NCI-H1694 (cell line): ENCODE results near the gene CCDC107.
"Not testable (repeated sequence)": the region's sequence is repeated elsewhere in the genome, so short reads cannot be mapped to it uniquely, and the experiment has no call there.

Experiments used
- DNase-seq: peaks from one replicate; lab custom pipeline; 2025; lab: John Stamatoyannopoulos, UW

The CCDC107 gene, protein sequence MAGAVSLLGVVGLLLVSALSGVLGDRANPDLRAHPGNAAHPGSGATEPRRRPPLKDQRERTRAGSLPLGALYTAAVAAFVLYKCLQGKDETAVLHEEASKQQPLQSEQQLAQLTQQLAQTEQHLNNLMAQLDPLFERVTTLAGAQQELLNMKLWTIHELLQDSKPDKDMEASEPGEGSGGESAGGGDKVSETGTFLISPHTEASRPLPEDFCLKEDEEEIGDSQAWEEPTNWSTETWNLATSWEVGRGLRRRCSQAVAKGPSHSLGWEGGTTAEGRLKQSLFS

DNA sequence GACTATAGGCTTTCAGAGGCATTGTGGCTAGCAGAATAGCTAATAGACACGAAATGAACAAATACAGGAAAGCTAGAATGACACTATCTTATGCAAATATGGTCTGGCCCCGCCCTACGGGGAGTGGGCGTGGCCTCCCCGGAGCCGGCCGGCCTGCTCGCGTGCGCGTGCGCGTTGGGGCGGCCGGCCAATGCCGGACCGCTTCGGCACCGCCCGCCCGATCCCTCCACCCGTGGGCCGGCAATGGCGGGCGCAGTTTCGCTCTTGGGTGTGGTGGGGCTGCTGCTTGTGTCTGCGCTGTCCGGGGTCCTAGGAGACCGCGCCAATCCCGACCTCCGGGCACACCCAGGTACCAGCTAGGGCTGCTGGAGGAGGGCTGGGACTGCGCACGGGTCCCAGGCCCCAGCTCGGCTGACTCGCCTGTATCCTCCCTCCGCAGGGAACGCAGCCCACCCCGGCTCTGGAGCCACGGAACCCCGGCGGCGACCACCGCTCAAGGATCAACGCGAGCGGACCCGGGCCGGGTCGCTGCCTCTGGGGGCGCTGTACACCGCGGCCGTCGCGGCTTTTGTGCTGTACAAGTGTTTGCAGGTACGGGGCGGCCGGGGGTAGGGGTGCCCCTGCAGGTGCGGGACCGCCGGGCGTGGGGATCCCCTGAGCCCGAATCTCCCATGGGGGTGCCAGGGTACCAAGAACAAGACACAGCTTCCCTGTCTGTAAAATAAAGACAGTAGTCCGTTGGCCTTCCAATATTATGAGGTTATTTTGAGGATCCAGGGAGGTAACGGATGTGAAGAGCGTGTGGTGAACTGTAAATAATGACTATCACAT lies at the start of gene CCDC107:
TSS of gene CCDC107 (plus strand) at position 156 of the 831 bp plus-strand sequence. CDS start at position 244, 88 bp downstream.
- DNase-seq, result peak; percentile 84

DNA sequence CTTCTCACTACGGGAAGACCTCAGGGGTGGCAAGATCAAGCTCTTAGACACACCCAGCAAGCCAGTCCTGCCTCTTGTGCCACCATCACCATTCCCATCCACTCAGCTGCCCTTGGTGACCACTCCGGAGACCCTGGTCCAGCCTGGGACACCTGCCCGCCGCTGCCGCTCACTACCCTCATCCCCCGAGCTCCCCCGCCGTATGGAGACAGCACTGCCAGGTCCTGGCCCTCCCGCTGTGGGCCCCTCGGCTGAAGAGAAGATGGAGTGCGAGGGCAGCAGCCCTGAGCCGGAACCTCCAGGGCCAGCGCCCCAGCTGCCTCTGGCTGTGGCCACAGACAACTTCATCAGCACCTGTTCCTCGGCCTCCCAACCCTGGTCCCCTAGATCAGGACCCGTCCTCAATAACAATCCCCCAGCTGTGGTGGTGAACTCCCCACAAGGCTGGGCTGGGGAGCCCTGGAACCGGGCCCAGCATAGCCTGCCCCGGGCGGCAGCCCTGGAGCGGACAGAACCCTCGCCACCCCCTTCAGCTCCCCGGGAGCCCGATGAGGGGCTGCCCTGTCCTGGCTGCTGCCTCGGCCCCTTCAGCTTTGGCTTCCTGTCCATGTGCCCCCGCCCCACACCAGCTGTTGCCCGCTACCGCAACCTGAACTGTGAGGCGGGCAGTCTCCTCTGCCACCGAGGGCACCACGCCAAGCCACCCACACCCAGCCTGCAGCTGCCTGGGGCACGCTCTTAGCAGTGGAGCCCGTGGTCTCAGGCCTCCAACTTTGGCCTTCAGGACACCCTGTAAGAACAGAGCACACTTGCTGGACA lies 48.9 kb upstream of the CCDC107 start:
- DNase-seq, result no peak

DNA sequence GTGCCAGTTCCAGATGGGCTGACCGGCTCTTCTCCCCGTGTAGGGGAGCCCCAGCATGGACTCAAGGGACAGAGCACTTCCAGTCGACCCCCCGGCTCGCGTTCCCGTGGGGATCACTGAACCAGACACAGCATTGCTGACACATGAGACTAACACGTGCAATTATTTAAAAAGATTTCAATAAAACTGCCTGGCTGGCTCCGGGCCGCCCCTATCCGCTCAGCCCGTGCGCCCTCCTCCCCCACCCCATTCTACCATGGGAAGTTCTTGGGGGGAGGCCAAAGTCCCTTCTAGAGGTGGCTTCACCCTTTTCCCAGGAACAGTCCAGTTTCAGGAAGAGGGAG lies 48.3 kb upstream of the CCDC107 start:
- no peak for DNase-seq

DNA sequence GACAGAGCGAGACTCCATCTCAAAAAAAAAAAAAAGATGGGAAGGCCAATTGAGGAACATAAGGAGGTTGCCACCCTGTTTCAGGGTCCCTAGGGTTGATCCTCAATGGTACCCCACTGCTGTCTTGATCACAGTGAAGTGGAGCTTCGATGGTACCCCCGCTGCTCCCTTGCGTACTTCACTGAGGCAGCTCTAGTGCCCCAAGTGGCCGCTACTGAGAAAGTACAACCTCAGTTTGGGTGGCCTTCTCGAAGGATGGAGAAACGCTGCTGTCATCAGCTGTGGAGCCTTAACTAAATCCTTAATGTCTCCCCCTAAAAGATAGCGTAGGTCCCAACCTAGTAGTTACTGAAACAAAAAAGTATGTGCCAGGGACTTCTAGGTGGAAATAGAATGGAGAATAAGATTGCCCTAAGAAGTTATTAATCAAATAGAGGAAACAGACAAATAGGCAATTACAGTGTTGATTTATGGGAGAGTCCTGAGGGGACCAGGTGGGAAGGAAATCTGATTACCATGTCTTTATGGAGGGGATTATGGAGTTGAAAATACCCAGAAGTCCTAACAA lies 46.8 kb upstream of the CCDC107 start:
- DNase-seq, result peak; percentile 26

DNA sequence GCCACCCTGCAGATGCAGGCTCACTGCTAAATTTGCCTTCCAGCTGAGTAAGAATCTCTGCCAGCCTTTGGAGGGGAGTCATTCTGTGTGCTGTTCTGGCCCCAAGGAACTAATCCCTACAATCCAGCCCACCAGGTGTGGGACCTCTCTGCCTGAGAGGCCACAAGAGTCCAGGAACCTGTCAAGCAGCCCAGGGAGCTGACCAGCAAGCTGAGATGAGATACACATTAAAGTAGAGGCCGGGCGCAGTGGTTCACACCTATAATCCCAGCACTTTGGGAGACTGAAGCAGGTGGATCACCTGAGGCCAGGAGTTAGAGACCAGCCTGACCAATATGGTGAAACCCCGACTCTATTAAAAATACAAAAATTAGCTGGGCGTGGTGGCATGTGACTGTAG lies 46.0 kb upstream of the CCDC107 start:
- not testable (repeated sequence) for DNase-seq

DNA sequence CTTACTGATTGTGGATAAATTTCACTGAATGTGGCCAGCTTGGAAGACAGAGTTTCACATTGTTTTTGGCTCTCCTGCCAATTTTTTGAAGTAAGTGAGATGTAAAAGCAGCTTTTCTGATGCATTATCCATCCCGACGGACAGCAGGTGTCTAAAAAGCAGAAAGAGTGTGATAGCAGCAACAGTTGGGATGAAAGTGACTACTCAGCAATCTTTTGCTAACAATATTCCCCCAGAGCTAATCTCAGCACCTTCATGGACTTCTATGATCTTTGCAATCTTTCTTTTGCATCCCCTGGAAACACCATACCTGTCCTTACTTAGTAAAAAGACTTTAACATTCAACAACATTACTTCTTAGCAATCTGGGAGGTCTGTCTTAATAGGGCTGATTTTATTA lies 45.2 kb upstream of the CCDC107 start:
- DNase-seq, result no peak

DNA sequence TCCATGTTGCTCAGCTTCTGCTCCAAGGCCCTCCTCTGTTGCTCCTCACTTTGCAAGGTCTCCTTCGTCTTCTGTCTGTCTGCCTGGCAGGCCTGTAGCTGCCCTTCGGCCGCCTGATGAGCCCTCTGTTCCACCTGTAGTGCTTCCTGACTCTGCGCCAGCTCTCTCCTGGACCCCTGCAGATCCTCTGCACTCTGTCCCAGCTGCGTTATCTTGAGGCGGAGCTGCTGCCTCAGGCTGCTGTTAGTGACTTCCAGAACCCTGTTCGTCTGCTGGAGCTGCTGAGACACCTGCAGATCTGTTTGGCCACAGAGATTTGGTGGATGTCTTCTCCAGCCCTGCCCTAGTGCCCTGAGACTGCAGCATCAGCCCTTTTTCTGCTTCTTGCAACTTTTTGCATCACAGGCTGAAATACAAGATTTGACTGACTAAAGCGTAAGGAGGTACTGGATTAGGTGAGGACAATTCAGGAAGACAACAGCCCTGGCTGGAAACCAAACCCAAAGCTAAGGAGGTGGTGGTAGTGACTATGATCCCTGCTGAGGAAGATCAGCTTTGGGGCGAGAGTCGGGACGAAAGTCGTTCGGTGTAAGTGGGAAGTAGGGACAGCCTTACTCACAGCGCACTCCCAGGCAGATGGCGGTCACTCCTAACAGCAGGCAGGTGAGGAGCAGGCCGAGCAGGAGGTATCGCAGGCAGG lies 42.0 kb upstream of the CCDC107 start:
- no peak for DNase-seq

DNA sequence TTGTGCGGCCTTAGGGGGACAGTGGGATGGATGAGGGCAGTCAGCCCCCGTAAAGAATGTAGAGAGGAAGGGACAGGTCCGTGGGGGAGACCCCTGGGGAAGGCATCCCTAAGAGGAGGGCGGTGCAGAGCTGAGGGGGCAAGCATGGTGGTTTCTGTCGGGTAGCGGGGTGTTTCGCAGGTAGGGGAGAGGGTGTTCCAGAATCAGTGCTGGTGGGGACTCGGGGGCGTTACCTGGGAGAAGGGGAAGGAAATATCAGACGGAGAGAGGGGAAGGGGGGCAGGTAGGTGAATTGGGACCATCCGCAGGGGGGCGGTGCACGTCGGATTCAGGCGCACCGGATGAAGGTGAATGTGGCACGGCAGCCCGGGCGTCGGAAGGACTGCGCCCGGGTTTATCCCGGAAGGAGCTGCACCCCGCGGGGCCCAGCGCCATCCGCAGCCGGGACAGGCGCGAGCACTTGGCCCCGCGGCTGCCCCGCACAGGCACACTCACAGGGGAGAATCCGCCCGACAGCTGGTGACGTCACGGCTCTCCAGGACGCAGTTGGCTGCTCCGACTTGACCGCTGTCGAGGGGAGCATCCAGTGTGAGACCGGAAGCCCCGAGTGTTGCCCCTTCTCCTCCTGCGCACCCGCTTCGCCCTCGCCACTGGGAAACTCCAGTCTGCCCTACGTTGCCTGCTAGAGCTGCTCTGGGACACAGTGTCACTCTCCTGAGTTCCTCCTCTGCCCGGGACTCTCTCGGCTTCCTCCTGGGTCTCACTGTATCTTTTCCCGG lies 41.2 kb upstream of the CCDC107 start:
- no peak for DNase-seq

DNA sequence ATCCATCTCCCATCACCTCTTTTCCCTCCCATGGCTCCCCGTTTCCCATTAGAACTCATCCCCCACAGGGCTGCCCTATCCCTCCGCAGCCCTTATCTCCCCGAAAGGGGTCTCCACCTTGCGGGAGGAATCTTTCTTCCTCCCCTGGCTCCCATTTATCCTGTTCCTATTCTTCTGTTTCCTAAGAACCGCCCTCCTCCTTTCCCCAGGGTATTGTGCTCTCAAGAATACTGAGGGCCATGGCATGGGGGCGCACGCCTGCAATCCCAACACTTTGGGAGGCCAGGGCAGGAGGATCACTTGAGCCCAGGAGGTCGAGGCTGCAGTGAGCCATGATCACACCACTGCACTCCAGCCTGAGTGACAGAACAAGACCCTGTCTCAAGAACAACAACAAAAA lies 40.5 kb upstream of the CCDC107 start:
- DNase-seq, result no peak

DNA sequence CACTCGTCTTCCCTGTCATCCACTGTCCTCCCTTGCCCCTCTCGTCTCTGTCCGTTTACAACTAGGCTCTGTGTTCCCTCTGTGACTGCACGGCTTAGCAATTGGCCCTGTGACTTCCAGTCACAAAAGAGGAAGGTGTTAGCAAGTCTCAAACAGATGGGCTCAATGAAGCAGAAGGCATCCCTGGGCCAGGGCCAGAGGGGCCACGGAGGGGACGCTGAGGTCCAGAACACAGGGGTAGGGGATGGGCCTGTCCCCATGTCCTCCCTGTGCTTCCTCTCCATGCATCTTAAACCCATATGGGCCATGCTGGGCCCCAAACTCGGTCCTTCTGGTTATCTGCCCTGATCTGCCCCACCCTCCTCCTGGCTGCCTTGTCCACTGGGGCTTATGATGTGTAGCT lies 39.8 kb upstream of the CCDC107 start, which contains the start of gene CD72:
TSS of gene CD72 (minus strand) at position 89 of the 403 bp plus-strand sequence. CDS start 110 bp downstream, outside the sequence.
- DNase-seq, result peak; percentile 19

DNA sequence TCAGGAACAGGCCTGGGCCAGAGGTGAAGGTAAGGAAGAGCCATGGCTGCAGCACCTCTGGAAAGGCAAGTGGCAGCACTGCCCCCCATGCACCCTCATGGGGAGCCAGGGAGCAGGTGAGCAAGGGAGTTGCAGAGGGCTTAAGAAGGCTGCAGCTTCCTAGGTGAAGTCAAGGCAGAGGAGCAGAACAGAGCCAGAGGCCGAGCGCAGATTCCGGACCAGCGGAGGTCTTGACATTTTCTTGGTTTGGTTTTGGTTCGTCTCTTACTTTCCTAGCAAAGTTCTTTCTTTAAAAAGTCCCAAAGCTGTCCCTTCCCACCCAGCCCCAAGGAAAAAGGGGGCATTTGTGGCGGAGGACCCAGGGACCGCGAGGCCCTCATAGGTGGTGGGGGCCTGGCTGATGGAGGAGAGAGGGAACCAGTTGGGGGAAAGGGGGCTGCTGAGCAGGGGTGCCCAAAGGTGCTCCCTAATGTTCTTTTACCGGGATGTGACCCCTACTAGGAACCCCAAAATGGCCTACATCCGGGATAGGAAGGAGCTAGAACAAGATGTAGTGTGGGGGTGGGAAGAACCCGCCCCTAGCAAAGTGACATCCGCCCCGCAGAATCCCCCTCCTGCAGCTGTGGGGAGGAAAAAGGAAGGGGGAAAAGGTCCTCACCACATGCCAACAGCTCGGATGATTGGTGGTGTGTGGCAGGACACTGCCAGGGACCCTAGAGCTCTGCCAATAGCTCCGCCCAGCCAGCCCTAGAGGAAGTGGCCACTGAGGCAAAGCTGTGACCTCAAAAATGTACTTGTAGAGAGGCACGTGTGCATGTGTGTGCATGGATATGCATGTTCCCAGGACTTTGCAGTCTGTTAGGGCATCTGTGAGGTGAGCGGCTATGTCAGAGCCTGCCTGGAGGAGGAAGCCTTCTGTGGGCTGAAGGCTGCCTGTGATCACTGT lies 39.0 kb upstream of the CCDC107 start:
- DNase-seq, result no peak

DNA sequence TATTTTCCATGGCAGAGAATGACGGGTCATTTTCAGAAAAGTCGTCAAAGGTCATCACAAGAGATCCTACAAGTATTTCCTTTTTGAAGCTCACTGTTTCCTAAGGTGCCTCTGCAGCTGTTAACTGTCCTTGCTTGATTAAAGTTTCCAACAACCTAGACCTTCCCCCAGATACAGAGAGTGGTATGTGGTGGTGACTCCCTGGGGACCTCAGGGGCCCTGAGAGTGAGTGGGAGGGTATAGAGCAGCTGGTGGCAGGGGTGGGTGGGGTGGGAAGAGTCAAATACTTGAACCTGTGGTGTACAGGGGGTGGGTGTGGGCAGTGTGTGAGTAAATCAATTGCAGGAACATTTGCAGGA lies 38.3 kb upstream of the CCDC107 start:
- no peak for DNase-seq

DNA sequence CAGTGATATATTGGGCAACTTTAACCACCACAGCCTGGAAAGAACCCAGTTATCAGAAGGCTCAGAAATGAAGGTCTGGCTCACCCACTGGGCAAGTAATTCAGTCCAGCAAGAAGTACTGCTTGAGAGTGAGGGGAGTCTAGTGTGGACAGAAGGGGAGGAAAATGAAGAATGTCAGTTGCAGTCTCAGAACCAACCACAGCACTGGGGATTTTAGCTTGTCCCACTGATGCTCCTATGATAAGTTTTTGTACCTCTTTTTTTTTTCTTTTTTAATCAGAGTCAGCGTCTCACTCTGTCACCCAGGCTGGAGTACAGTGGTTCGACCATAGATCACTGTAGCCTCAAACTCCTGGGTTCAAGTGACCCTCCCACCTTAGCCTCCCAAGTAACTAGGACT lies 30.5 kb upstream of the CCDC107 start:
- no peak for DNase-seq

DNA sequence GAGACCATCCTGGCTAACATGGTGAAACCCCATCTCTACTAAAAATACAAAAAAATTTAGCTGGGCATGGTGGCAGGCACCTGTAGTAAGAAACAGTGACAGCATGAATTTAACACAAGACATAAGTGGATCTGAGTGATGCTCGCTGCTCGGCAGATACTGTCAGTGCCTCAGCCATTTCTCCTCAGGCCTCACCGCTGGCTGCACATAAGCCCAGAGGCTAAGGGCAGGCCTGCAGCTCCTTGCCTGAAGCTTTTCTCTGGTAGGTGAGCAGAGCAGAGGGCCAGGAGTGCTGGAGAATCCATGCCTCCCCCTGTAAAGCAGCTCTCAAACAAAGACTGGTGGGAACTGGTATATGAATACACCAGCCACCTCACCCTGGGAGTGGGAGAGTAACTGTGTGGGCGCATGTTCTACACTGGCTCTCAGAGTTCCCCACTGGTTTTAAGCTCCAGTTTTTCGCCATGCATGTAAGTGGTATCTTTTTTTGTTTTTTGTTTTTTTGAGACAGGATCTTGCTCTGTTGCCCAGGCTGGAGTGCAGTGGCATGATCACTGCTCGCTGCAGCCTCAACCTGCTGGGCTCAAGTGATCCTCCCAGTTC lies 29.6 kb upstream of the CCDC107 start:
- DNase-seq, result no peak

DNA sequence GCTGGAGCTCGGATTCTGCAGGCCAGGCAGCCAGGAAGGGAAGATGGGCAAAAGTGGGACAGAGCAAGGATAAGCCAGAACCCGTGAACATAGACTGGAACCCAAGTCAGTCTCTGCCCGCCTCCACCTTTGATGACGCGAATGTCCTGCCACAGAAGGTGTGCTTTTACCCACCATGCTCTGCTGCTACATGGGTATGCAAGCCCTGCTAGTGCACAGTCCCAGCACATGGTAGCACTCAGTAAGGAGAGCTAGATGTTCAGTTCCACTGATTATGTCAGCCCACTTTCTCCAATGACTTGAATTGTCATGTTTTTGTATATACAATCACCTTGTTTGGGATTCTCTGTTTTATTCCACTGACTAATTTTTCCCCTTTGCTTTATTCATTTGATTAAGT lies 28.5 kb upstream of the CCDC107 start:
- no peak for DNase-seq

DNA sequence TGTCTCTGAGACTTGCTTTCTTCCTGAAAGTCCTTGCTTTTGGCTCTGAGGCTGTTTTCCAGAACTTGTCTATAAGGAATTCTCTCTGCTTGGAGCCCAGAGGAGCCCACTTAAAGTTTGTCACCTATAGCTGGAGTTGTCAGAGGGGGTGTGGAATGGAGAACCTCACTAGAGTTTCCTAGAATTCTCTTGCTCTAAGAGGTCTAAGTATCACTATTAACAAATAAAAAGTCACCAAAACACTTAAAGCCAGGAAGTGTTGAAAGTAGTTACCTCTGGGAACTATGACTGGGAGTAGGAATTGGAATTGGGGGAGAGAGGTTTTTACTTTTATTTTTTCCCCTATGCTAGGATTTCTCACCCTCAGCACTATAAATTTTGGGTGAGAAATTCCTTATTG lies 22.4 kb upstream of the CCDC107 start:
- no peak for DNase-seq

DNA sequence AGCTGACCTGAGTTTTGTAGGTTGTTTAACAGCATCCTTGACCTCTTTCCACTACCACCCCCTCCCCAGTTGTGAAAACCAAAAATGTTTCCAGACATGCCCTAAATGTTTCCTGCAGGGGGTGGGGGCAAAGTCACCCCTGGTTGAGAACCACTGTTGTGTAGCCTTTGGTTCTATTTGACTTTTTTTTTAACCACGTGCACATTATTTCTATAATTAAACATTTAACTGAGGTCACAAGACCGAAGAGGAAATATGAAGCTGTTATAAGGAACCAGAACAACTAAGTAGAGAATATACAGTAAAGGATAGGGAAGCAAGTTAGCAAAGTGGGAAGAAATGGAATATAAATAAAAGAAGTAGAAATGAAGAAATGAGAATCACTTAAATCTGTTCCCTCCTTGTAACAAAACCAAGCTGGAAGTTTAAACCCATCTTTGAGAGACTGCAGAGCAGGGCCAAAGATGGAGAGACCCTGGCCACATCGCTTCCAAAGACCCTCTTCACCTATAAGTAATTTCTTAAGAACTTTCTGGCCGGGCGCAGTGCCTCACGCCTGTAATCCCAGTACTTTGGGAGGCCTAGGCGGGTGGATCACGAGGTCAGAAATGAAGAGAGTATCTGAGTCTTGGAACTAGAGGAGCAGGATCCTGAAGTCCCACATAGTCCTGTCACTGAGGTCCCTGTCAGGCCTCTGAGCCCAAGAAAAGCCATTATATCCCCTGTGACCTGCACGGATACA lies 21.8 kb upstream of the CCDC107 start:
- DNase-seq, result no peak

DNA sequence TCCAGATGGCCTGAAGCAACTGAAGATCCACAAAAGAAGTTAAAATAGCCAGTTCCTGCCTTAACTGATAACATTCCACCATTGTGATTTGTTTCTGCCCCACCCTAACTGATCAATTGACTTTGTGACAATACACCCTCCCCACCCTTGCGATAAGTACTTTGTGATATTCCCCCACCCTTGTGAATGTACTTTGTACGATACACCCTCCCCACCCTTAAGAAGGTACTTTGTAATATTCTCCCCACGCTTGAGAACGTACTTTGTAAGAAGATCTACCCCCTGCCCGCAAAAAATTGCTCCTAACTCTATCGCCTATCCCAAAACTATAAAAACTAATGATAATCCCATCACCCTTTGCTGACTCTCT lies 21.2 kb upstream of the CCDC107 start:
- not testable (repeated sequence) for DNase-seq
